GM21723 (cell line): ENCODE data around the gene MX2.

Source experiments
- ATAC-seq: cut with Tn5 transposase; IDR thresholded peaks from one replicate; pipeline ENCODE4 v1.9.1; 2021; ENCODE audit warnings: mild to moderate bottlenecking, moderate library complexity; ENCODE audit not compliant: unreplicated experiment

The MX2 gene

GRCh38 chr21:41364308-41364707 is 2.5 kb downstream of the MX2 start:
- ATAC-seq: no peak

- ATAC-seq: no peak
Measured at GRCh38 chr21:41365377-41366107, 3.7 kb downstream of the MX2 start.

- ATAC-seq: no peak
Measured at GRCh38 chr21:41366522-41367151, 4.8 kb downstream of the MX2 start.

GRCh38 chr21:41367301-41367944 is 5.6 kb downstream of the MX2 start:
- ATAC-seq: peak; percentile 7

GRCh38 chr21:41367945-41368734 is 6.3 kb downstream of the MX2 start:
- ATAC-seq: peak; percentile 71

GRCh38 chr21:41368735-41369104 is 6.9 kb downstream of the MX2 start:
- ATAC-seq: no peak

- ATAC-seq: peak; percentile 35
Measured at GRCh38 chr21:41369105-41369919, 7.5 kb downstream of the MX2 start.

- no peak for ATAC-seq
Measured at GRCh38 chr21:41369920-41370839, 8.4 kb downstream of the MX2 start.

- no peak for ATAC-seq
Measured at GRCh38 chr21:41370840-41371684, 9.2 kb downstream of the MX2 start.

- ATAC-seq: no peak
Measured at GRCh38 chr21:41371685-41372030, 9.8 kb downstream of the MX2 start.

- no peak for ATAC-seq
Measured at GRCh38 chr21:41373253-41373652, 11.4 kb downstream of the MX2 start.

- no peak for ATAC-seq
Measured at GRCh38 chr21:41373763-41374162, 11.9 kb downstream of the MX2 start.

GRCh38 chr21:41374177-41374712 is 12.4 kb downstream of the MX2 start:
- no peak for ATAC-seq

GRCh38 chr21:41374867-41375533 is 13.2 kb downstream of the MX2 start:
- no peak for ATAC-seq

GRCh38 chr21:41375875-41376274 is 14.0 kb downstream of the MX2 start:
- ATAC-seq: no peak

GRCh38 chr21:41377715-41378114 is 15.9 kb downstream of the MX2 start:
- ATAC-seq: no peak

- ATAC-seq: no peak
Measured at GRCh38 chr21:41378849-41379248, 17.0 kb downstream of the MX2 start.

GRCh38 chr21:41379901-41380300 is 18.1 kb downstream of the MX2 start:
- ATAC-seq: no peak
